Activated CD4-positive, alpha-beta T cell treated with anti-CD3 and anti-CD28 coated beads, Interleukin-2, Interleukin-6, amounts not matched to agents 100 ng/mL and 50 ng/mL, durations not matched to agents 16 hours and 8 hours (primary cell): ENCODE results near the gene AHDC1.
A peak's percentile ranks its signal among the peaks of the same experiment; 100 is the strongest.
"Not testable (repeated sequence)": the region's sequence is repeated elsewhere in the genome, so short reads cannot be mapped to it uniquely, and the experiment has no call there.

Source experiments
- DNase-seq: peaks from one replicate; pipeline ENCODE4 v3.0.0-alpha.2; 2020

AHDC1 gene

DNA sequence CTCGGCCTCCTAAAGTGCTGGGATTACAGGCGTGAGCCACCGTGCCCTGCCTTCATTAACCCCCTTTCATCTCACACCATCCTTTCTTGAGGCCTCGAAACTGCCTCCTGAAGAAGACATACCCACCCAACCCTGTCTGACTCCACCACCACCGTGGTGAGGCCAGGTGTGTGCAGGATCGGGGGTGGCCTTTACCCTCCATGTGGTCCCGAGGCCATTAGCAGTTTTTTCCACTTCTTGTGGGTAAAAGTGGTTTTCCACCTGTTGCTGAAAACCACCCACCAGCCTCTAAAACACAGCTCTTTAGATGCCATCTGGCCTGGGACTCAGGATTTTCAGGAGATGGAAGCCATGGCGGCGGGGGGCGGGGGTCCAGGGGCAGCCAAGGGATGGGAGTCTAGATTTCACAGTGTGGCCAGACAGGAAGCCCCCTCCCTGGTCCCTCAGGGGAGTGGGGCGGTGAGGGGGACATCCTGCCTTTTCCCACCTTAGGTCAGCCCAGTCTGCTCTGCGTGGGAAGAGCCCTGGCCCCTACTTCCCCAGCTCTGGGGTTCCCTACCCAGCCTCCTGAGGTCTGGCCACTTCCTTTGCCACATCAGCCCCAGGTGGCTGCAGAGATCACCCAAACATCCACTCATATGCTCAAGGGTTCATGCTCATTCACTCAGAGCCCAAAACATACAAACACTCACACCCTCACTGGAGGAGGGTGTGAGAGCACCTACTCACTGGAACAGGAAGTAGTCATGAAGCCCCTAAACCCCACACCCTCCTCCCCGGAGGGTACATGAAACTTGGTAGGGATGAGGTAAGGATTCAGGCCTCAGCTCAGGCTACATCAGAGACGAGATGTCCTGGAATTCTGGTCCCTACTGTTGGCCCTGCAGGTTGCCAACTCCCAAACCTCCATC, 28.7 kb upstream of the AHDC1 start:
- DNase-seq: peak; percentile 69

- DNase-seq: no peak
Measured at GRCh38 chr1:27630859-27631491, 27.0 kb upstream of the AHDC1 start.

DNA sequence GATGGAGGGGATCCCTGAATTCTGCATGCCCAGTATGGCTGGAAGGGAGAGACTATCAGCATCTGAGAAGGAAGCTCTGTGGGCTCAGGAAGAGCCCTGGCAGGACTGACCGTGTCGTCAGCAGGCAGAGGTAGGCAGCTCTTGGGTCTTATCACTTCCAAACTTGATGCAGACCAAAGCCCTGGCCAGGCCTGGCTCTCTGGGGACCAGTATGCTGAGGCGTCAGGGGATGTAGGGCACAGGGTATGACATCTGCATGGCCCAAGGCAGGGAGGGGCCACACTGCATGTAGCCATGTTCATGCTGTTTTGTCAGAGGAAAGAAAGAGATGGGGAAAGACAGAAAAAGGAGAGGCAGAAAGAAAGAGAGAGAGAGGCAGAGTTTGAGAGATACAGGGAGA, 24.8 kb upstream of the AHDC1 start:
- DNase-seq: no peak

GRCh38 chr1:27627733-27628132, 23.8 kb upstream of the AHDC1 start:
- not testable (repeated sequence) for DNase-seq

- DNase-seq: no peak
Measured at GRCh38 chr1:27627061-27627460, 23.1 kb upstream of the AHDC1 start.

DNA sequence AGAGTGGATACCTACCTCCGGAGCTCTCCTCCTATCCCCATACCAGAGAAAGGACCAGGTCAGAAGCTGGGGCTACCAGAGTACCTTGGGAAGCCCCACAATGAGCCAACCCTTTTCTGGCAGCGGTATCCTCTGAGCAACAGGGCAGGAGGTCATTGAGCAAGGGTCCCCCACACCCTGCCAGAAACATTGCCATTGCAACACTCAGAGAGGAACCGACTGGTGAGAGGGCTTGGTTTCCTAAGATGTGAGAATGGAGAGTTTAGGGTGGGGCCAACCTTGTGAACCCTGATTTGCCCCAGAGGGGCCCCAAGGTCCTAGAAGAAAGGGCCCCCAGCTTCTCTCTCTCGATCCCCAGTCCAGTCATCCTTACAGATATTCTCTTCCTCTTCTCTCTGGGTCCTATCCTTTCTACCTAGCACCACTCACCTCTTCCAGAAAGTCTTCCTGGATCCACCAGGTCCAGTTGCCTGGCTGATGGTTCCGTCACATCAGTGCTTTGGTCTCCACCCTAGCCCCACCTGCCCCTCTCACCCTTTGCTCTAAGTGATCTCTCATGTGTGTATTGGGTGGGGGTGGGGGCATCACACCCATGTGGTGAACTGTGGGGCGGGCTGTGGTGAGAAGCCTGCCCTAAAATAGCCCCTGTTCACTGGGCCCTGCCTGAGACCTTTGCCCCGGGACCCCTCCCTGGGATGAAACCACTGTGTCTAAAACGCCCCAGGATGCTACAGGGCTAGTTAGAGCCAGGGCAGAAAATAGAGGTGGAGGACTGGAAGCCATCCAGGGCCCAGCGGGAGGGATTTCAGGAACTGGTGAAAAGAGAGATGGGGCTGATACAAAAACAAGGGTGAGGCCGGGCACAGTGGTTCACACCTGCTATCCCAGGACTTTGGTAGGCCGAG, 22.3 kb upstream of the AHDC1 start:
- no peak for DNase-seq

DNA sequence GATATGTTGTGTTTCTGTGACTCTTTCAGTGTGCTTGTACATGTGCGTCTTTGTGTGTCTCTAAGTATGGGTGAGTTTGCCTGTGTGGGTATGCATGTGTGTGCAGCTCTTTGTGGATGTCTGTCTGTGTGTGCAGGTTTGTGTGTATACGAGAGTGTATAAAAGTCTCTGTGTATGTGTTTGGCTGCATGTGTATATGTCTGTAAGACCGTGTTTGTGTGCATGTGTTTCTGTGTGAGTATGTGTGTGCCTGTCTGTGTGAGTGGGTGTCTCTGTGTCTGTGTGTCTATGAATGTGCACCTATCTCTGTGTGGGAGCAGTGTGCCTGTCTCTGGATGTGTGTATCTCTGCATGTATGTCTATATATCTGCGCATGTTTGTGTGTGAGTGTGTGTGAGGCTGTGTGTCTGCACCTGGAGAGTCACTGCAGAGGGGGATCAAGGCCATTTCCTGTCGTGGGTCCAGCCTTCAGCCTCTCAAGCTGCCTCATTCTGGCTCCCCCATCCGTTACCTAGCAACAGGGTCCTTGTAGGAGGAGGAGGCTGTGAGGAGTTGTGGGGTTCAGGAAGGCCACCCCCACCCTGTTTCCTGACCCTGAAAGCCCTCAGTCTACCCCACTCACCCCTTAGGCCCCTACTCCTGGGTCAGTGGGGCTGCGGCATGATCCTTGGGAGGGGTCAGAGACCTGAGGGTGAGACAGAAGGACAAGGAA, 20.7 kb upstream of the AHDC1 start:
- no peak for DNase-seq

DNA sequence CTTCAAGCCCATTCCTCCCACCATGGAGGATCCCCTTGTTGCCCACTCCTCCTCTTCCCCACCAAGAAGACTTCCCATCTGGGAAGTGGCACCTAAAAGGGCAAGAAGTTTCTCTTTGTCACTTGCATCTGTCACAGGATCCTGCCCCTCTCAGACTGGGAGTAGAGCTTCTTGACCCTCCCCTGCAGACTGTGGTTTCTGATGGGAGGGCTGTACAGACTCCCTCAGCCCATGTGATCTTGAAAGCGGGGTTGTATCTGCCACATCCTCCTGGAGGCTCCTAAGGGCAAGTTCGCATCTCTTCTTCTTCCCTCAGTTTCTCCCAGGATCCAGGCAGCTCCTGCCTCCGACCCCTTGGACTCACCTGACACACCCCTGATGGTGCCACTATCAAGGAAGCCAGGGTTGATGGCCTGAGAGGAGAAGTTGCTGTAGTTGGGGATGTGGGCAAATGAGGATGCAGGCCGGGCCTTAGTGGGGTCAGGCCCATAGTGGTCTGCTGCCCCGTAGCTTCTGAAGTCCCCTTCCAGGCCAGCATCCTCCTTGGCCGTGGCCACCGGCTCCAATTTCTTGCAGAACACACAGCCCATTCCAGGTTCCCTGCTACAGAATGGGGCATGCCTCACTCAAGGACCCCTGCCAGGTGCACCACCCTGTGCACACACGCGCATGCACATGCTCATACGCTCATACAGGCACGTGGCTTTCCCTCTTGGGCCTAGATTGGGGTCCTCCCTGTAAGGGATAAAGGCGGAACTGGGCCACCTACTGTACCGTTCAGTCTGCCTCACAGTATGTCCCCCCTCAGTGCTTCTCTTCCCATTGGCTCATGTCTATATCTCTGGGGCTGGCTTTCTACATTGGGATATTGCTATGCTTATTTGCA, 19.6 kb upstream of the AHDC1 start:
- DNase-seq: no peak

DNA sequence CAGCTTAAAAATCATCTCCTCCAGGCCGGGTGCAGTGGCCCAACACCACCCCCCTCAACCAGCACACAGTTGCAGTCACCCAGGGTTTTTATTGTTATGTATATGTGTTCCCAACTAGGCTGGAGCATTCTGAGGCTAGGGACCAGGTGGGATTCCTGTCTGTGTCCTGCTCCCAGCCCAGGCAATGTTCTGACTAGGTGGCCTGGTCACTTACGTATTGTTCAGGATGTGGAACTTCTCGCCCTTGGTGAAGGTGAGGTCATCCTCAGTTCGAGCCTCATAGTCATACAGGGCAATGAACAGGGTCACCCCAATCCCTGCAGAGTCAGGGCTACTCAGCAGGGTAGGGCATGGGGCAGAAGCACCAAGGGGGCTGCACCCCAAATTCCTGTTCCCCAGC, 18.9 kb upstream of the AHDC1 start:
- no peak for DNase-seq

DNA sequence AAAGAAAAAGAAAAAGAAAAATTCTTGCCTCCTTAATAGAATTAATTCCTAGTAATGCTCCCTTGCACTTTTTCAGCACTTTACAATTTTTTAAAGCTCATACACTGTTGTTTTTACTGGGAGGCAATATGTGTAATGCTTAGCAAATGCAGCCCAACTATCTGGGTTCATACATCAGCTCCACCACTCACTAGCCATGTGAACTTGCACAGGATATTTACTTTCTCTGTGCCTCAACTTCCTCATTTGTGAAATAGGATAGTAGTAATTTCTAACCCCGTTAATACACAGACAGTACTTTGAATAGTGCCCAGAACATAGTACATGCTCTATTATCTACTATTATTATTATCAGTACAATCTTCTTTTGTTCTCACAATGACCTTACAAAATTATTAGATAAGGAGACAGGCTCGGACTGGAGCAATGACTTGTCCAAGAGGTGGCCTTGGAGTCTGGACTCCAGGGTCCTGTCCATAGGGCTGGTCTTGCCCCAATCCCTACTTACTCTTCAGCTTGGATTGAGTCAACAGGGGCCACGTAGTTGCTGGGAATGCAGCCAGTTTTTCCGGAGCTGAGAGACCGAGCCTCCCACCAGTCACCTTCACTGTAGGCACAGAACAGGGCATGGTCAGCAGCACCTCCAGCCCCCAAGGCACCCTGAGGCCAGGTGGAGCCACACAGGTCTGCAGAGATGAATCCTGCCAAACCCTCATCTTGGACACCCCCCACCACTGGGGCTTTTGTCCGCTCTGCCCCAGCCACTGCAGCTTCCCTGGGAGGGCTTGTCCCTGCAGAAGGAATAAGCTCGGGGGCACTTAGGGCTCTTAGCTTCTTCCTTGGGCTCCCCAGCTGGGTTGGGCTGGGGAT, 17.3 kb upstream of the AHDC1 start:
- no peak for DNase-seq

DNA sequence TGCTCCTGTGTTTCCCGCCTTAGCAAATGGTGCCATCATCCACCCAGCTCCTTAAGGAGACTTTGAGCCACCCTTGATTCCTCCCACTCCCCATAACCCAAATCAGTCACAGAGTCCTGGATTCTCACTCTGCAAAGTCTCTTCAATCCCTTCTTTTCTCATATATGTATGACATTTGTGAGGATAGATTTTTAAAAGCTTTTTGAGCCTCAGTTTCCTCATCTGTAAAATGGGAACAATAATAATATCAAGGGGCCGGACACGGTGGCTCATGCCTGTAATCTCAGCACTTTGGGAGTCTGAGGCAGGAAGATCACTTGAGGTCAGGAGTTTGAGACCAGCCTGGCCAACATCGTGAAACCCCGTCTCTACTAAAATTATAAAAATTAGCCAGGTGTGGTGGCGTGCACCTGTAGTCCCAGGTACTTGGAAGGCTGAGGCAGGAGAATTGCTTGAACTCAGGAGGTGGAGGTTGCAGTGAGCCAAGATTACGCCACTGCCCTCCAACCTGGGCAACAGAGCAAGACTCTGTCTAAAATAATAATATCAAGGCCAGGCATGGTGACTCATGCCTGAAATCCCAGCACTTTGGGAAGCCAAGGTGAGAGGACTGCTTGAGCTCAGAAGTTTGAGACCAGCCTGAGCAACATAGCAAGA, 16.0 kb upstream of the AHDC1 start:
- not testable (repeated sequence) for DNase-seq

- peak; percentile 46 for DNase-seq
Measured at GRCh38 chr1:27618341-27619082, 14.6 kb upstream of the AHDC1 start.

DNA sequence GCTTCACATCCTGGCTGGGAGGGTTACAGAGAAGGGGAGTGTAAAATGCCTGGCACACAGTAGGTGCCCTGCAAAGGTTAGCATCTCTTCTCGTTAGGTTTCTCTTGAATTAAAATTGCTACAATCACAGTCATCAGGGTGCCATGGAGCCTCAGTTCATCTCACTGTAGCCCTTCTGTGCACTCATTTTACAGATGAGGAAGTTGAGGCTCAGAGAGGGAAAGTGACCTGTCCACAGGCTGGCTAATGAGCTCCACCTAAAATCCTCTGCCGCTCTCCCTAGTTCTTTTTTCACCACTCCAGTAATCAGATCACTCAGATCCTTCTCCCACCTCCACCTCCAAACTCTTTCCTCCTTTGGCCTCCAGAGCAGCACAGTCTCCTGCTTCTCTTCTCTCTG, 13.5 kb upstream of the AHDC1 start:
- DNase-seq: no peak

DNA sequence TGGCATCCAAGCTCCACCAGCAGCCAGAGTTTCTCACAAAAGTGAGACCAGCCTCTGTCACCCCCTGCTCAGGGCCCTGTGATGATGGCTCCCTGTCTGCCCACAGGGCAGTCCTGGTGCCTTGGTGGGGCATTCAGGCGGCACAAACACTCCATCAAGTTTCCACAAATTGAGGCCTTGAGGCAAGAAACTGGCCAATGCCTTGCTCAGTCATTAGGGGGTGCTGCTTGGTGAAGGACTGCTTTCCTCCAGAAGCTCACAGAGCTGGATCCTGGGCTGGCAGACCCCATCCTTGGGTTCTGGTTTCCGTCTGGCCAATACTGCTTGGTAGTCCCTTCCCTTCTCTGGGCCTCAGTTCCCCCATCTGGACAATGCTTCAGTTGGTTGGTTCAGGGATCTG, 12.5 kb upstream of the AHDC1 start:
- no peak for DNase-seq

GRCh38 chr1:27615346-27616192, 11.6 kb upstream of the AHDC1 start:
- no peak for DNase-seq

DNA sequence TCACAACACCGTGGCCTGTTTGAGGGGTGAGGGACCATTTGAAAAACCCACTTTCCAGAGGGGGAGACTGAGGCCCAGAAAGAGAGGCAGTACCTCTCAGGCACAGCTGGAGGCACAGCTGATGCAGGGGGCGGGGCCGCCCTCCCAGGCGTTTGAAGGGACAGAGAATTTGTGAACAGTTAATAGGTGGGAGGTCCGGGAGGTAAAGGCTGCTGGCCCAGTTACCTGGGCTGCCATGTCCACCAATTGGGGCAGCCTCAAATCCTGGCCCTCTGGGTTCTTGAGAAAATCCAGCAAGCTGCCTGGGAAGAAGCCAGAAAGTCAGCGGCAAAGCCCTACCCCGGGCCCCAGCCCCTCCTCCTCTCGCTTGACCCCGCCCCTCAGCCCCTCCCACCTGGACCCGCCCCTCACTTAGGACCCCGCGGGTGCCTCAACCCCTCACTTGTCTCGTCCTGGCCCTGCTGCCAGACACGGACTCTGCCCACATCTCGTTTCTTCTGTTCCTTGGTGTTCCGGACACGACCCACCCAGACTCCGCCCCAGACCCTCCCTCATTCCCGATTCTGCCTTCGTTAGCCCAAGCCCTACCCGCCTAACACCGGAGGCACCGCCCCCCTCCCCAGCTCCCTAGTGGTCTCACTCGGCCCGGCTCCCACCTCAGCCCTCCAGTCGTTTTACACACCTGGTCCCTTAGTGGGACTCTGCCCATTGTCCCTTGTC, 10.8 kb upstream of the AHDC1 start:
- DNase-seq: no peak

DNA sequence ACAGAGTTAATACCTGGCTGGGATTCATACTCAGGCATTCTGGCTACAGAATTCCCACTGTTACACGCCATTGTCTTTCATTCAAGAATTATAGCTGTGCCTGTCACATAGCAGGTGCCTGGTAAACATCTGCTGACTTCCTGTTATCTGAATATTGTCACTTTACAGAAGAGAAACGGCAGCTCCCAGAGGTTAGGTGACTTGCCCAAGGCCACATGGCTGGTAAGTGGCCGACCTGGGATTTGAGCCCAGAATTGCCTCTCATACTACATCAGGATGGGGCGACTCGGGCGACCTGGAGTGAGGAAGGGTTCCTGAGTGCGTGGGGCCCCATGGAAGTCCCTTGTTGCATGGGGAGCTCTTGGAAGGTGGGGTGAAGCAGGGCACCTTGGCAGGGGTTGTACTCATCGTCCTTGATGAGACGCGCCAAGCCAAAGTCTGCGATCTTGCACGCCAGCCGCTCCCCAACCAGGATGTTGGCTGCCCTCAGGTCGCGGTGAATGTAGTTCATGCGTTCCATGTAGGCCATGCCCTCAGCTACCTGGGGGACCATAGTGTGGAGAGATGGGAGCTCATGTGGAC, 10.2 kb upstream of the AHDC1 start:
- DNase-seq: no peak
